Fibroblast of lung (primary cell): Measurements from ENCODE around the gene RAB17.

Experiments
- EZH2 ChIP-seq: IDR thresholded peaks from 2 replicates; pipeline ENCODE4 v1.5.1; 2012; ENCODE audit warnings: low read length, control low read depth, mild to moderate bottlenecking; ENCODE audit errors: missing control alignments
- TF ChIP-seq, protein P1 (sequence below), 2 donors: IDR thresholded peaks in 1 of 2; conservative IDR thresholded peaks in 1 of 2; 1 replicate in 1 of 2; 2 replicates in 1 of 2; pipeline ENCODE4 v1.5.1; 2011 to 2012; ENCODE audit warnings: low read length in 2 of 2, control low read depth in 1 of 2, inconsistent platforms in 1 of 2, low read depth in 1 of 2, mild to moderate bottlenecking in 1 of 2

DNA sequence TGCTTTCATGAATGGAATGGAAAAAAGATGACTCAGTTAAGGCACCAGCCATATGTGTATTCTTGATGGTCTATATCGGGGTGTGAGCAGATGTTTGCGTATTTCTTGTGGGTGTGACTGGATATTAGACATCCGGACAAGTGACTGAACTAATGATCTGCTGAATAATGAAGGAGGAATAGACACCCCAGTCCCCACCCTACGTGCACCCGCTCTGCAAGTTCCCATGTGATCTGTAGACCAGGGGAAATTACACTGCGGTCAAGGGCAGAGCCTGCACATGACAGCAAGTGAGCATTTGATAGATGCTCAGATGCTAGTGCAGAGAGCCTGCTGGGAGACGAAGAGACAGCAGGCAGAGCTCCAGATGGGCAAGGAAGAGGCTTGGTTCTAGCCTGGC lies 36.6 kb downstream of the RAB17 start:
- TF ChIP-seq, protein P1, sequence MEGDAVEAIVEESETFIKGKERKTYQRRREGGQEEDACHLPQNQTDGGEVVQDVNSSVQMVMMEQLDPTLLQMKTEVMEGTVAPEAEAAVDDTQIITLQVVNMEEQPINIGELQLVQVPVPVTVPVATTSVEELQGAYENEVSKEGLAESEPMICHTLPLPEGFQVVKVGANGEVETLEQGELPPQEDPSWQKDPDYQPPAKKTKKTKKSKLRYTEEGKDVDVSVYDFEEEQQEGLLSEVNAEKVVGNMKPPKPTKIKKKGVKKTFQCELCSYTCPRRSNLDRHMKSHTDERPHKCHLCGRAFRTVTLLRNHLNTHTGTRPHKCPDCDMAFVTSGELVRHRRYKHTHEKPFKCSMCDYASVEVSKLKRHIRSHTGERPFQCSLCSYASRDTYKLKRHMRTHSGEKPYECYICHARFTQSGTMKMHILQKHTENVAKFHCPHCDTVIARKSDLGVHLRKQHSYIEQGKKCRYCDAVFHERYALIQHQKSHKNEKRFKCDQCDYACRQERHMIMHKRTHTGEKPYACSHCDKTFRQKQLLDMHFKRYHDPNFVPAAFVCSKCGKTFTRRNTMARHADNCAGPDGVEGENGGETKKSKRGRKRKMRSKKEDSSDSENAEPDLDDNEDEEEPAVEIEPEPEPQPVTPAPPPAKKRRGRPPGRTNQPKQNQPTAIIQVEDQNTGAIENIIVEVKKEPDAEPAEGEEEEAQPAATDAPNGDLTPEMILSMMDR (conservative IDR thresholded peaks at IDR 0.05 in 1 of 2, IDR thresholded peaks at IDR 0.05 in 1 of 2; ENCODE audit: low read depth in 1 of 2, low read length in 2 of 2): no peak
- TF ChIP-seq EZH2: no peak
